GM12891 (cell line): ENCODE measurements around the gene UGT1A5. TPM values are rescaled to one million over a fixed set of nuclear protein-coding genes. Genes with fewer than 3 reads are reported as not detected.

Experiments used
- DNase-seq: peaks from one replicate; pipeline ENCODE4 v3.0.0; 2011; ENCODE audit warnings: low spot score; ENCODE audit not compliant: insufficient read length
- FAIRE-seq: peaks from 2 replicates; lab custom pipeline; 2011; peaks lifted over from hg19 to GRCh38; lab: Jason Lieb, UNC
- PAX5 ChIP-seq: IDR thresholded peaks from 2 replicates; pipeline ENCODE4 v1.6.1; 2011; ENCODE audit warnings: low read length, moderate library complexity, mild to moderate bottlenecking; ENCODE audit not compliant: insufficient read depth, severe bottlenecking
- POLR2A ChIP-seq: IDR thresholded peaks from 2 replicates; pipeline ENCODE4 v1.6.1; 2011; ENCODE audit warnings: low read depth, low read length, control low read depth
- POLR2AphosphoS5 ChIP-seq: IDR thresholded peaks from 2 replicates; pipeline ENCODE4 v1.6.1; 2011; ENCODE audit warnings: low read depth, low read length, control low read depth
- POU2F2 ChIP-seq: IDR thresholded peaks from 2 replicates; pipeline ENCODE4 v1.6.1; 2011; ENCODE audit warnings: low read depth, mild to moderate bottlenecking, control low read depth, low read length, moderate library complexity
- SPI1 ChIP-seq: IDR thresholded peaks from 2 replicates; pipeline ENCODE4 v1.6.1; 2011; ENCODE audit warnings: low read depth, low read length, control low read depth
- TAF1 ChIP-seq: IDR thresholded peaks from 2 replicates; pipeline ENCODE4 v1.6.1; 2011; ENCODE audit warnings: low read depth, low read length, control low read depth
- polyA plus RNA-seq: library from polyadenylated mRNA; unstranded; fragments of >200 nt; gene quantifications from one replicate; pipeline ENCODE4 v1.2.1, GENCODE V29; 2012; ENCODE audit warnings: low read depth, missing spikeins, inconsistent platforms; ENCODE audit not compliant: missing spikeins

UGT1A5 gene
- not detected for polyA plus RNA-seq

DNA sequence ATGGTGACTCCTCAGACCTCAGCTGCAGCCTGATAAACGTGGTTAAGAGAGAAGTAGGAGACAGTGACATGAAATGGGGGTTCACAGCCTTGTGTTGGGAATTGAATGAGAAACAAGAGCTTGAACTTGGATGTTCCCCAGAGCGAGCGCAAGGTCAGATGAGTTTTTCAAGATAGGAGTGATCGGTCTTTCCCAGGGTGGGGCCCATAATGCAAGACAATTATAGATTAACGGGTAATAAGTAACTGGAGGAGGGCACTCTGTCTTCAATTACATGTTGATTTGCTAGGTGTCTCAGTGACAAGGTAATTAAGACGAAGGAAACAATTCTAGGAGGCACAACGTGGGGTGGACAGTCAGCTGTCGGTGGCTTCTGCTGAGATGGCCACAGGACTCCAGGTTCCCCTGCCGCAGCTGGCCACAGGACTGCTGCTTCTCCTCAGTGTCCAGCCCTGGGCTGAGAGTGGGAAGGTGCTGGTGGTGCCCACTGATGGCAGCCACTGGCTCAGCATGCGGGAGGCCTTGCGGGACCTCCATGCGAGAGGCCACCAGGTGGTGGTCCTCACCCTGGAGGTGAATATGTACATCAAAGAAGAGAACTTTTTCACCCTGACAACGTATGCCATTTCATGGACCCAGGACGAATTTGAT, at the start of gene UGT1A5:
TSS of gene UGT1A5 (plus strand) at position 297 of the 651 bp plus-strand sequence. CDS start at position 382, 85 bp downstream.
- no peak for FAIRE-seq
- TF ChIP-seq TAF1 (no peak), POLR2AphosphoS5 (no peak), PAX5 (no peak), POU2F2 (no peak), POLR2A (no peak), SPI1 (no peak)
- DNase-seq, result no peak

DNA sequence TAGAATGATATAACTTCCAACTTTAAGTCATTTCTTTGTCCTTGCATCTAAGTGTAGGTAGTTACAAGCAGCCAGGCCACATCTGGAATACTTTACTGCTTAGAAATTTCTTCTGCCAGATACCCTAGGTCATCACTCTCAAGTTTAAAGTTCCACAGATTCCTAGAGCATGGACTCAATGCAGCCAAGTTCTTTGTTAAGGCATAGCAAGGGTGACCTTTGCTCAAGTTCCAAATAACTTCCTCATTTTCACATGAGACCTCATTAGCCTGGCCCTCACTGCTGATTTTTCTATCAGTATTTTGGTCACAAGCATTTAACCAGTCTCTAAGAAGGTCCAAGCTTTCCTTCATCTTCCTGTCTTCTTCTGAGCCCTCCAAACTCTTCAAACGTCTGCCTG, 48.8 kb upstream of the UGT1A5 start:
- FAIRE-seq, result no peak
- TF ChIP-seq TAF1, result no peak
- TF ChIP-seq POLR2AphosphoS5, result no peak
- TF ChIP-seq PAX5, result no peak
- no peak for TF ChIP-seq POU2F2
- no peak for TF ChIP-seq SPI1
- no peak for TF ChIP-seq POLR2A
- no peak for DNase-seq

DNA sequence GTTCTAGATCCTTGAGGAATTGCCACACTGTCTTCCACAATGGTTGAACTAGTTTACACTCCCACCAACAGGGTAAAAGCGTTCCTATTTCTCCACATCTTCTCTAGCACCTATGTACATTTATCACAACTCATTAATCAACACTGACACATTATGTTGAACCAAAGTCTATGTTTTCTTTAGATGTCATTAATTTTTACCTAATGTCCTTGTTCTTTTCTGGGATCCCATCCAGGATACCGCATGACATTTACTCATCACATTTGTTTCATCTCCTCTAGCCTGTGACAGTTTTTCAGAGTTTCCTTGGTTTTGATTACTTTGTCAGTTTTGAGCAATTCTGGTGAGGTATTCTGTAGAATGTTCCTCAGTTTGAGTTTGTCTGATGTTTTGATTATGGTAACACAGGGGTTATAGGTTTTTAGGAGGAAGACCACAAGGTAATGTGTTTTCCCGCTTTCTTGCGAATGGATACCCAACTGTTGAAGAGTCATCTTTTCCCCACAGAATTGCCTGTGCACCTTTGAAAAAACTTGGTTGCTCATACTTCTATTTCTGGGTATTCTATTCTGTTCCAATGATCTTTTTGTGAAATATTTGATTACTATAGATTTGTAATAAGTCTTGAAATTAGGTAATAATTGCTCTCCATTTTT, 44.0 kb upstream of the UGT1A5 start:
- no peak for DNase-seq
- FAIRE-seq, result no peak
- TF ChIP-seq POLR2A (no peak), POU2F2 (no peak), PAX5 (no peak), SPI1 (no peak), POLR2AphosphoS5 (no peak), TAF1 (no peak)

DNA sequence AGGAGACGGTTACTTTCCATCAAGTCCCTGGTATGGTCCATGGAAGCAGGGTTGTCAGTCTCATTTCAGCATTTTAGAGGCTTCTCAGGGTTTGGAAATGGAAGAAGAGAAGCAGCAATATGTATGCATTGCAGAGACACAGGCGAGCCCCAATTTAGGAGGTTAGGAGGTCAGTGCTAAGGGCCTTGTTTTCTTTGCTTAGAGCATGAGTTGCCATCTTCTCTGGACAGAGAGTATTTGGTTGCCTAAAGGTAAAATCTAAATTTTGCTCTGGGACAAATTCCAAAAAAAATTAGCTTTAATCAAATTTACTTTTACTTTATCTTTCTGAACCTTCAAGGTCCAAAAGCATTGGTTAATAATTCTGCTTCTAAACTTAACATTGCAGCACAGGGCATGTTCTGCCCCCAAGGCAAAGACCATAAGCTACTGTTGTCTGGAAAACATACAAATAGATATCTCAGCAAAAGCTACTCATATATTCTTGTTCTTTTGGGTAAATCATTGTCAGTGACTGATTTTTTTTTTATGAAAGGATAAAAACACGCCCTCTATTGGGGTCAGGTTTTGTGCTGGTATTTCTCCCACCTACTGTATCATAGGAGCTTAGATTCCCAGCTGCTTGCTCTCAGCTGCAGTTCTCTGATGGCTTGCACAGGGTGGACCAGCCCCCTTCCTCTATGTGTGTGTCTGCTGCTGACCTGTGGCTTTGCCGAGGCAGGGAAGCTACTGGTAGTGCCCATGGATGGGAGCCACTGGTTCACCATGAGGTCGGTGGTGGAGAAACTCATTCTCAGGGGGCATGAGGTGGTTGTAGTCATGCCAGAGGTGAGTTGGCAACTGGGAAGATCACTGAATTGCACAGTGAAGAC, 41.2 kb upstream of the UGT1A5 start, which contains the start of gene UGT1A9:
TSS of gene UGT1A9 (plus strand) at position 609 of the 872 bp plus-strand sequence. CDS start at position 646, 37 bp downstream.
- TF ChIP-seq POLR2A (no peak), PAX5 (no peak), POLR2AphosphoS5 (no peak), SPI1 (no peak), TAF1 (no peak), POU2F2 (no peak)
- no peak for DNase-seq
- no peak for FAIRE-seq

DNA sequence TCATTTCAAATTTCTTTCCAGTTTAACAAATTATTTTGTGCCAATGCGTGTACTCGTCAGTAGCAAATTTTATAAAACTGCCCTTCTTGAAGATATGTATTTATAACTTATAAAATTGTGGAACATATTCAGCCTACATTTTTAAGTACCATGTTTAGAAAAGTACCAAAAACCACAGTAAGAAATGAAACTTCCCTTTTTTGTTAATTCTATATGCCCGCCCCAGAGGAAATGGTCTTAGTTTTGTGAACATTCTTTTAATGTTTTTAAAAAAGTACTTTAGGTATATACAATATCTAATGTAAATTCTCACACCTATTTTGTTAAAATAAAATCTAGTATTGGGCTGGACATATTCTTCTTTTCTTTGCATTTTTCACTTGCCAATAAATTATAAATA, 39.8 kb upstream of the UGT1A5 start:
- no peak for DNase-seq
- no peak for TF ChIP-seq POLR2AphosphoS5
- no peak for TF ChIP-seq POLR2A
- no peak for TF ChIP-seq PAX5
- TF ChIP-seq POU2F2, result no peak
- TF ChIP-seq TAF1, result no peak
- no peak for TF ChIP-seq SPI1
- no peak for FAIRE-seq

DNA sequence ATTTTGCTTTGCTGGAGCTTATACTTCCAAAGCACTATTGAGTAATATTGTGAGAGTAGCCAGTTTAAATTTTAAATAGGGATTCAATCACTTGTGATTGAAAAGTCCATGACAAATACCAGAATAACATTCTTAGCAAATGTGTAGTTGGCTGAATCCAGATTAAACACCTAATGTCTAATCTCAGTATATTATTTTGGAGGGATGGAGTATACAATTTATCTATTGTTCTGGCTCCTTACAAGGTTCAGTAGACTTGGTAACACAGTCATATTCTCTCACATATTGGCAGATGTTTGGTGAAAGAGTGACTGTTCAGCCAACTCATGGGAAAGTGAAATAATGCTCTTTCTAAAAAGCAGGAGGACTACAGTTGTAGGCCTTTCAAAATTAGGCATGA, 38.8 kb upstream of the UGT1A5 start:
- FAIRE-seq (no peak), DNase-seq (no peak)
- no peak for TF ChIP-seq SPI1
- no peak for TF ChIP-seq TAF1
- TF ChIP-seq PAX5, result no peak
- no peak for TF ChIP-seq POLR2A
- no peak for TF ChIP-seq POLR2AphosphoS5
- TF ChIP-seq POU2F2, result no peak

DNA sequence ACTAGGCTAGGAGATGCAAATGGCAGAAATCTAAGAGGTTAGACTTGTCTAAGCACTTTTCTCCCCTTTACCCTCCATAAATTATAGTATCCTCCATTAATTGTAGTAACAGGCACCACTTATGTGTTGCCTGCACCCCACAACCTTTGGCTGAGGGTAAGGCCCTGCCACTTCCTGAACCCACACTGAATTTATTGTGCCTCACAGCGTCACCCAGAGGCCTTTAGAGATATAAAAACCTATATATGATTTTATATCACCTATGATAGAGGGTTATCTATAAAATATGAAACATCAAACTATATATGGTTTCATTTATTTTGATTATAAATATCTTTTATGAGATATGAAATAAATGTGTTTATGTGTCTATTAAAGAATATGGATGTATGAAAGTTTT, 38.4 kb upstream of the UGT1A5 start:
- TF ChIP-seq SPI1, result no peak
- TF ChIP-seq POU2F2, result no peak
- no peak for TF ChIP-seq PAX5
- no peak for TF ChIP-seq POLR2A
- no peak for TF ChIP-seq TAF1
- no peak for TF ChIP-seq POLR2AphosphoS5
- no peak for DNase-seq
- FAIRE-seq, result no peak

DNA sequence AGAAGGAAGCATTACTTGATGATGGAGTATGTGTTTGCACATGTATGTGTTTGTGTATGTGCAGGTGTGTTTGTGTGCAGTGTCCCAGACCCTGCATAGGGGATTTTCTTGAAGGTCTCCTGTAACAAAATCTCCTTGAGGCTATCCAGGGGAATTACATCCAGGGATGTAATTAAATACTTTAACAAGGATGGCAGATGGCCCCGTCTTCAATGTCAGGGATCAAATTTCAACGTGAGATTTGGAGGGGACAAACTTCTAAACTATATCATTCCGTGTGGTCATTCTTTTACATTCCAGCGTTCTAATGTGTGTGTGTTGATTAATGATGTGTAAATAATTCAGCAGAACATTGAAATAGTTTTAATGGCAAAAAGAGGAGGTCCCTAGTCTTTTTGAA, 37.7 kb upstream of the UGT1A5 start:
- TF ChIP-seq POU2F2, result no peak
- no peak for DNase-seq
- FAIRE-seq, result no peak

DNA sequence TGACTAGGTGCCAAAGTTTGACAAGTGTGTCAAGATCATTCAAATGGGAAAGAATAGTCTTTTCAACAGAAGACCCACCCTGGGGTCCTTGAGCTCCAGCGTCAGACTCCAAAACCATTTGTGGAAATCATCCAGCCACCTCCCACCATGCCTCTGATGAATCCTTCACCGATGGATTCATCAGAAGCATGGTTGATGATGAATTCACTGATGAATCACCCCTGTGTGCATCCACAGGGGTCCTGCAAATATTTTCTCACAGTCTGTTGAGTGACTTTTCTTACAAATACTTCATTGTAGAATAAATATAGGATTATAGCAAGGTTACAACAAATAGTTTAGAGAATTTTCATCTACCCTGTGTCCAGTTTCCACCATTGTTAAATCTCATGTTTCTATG, 36.7 kb upstream of the UGT1A5 start:
- no peak for DNase-seq
- no peak for FAIRE-seq
- TF ChIP-seq POU2F2 (no peak), TAF1 (no peak), PAX5 (no peak), SPI1 (no peak), POLR2AphosphoS5 (no peak), POLR2A (no peak)

DNA sequence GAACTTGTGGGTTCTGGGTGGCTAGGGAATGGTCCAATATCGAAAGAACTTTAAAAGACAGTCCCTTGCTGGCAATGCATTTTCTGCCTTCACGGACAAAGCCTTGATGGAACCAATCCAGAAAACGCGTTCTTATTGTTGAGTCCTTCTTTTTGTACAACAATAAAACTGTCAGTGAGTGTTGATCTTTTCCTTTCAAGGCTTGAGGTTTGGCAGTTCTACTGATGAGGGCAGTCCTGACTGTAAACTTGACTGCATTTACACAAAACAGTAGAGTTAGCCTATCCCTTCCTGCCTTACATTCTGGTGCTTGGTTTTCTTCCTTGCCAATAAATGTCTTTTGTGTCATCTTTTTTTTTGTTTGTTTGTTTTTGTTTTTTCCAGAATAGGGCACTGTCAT, 33.5 kb upstream of the UGT1A5 start:
- FAIRE-seq (no peak), DNase-seq (no peak)
- TF ChIP-seq POLR2A, result no peak
- no peak for TF ChIP-seq POU2F2
- TF ChIP-seq TAF1, result no peak
- no peak for TF ChIP-seq SPI1
- no peak for TF ChIP-seq POLR2AphosphoS5
- TF ChIP-seq PAX5, result no peak
